HG03442 (cell line): ENCODE measurements around the gene MACROD1.

Experiments used
- ATAC-seq: cut with Tn5 transposase; IDR thresholded peaks from one replicate; pipeline ENCODE4 v1.9.1; 2021; ENCODE audit warnings: mild to moderate bottlenecking, moderate library complexity; ENCODE audit not compliant: unreplicated experiment

MACROD1 gene

GRCh38 chr11:64001484-64002420, 164.2 kb downstream of the MACROD1 start:
- no peak for ATAC-seq

GRCh38 chr11:64000740-64001483, 165.0 kb downstream of the MACROD1 start:
- no peak for ATAC-seq

- peak; percentile 35 for ATAC-seq
Measured at GRCh38 chr11:64000026-64000739, 165.7 kb downstream of the MACROD1 start.

- ATAC-seq: no peak
Measured at GRCh38 chr11:63999349-64000025, 166.4 kb downstream of the MACROD1 start.

- no peak for ATAC-seq
Measured at GRCh38 chr11:63998558-63999348, 167.2 kb downstream of the MACROD1 start.

GRCh38 chr11:63997801-63998337, 168.0 kb downstream of the MACROD1 start:
- ATAC-seq: no peak

- no peak for ATAC-seq
Measured at GRCh38 chr11:63997104-63997700, 168.7 kb downstream of the MACROD1 start.

GRCh38 chr11:63996512-63996911, 169.4 kb downstream of the MACROD1 start:
- no peak for ATAC-seq

GRCh38 chr11:63993993-63994392, 171.9 kb downstream of the MACROD1 start:
- ATAC-seq: no peak

- no peak for ATAC-seq
Measured at GRCh38 chr11:63993100-63993499, 172.8 kb downstream of the MACROD1 start.

GRCh38 chr11:63991558-63991957, 174.4 kb downstream of the MACROD1 start:
- no peak for ATAC-seq

GRCh38 chr11:63986932-63987513, 178.9 kb downstream of the MACROD1 start:
- no peak for ATAC-seq

GRCh38 chr11:63986156-63986931, 179.6 kb downstream of the MACROD1 start, which contains the start of gene OTUB1:
TSS of gene OTUB1 (plus strand) at chr11:63986438. CDS start at chr11:63986457, 19 bp downstream.
- ATAC-seq: peak; percentile 69

GRCh38 chr11:63985812-63986155, 180.1 kb downstream of the MACROD1 start:
- ATAC-seq: no peak

GRCh38 chr11:63979426-63979825, 186.5 kb downstream of the MACROD1 start:
- ATAC-seq: no peak

- ATAC-seq: no peak
Measured at GRCh38 chr11:63978551-63979239, 187.2 kb downstream of the MACROD1 start.
